GM10266 (cell line): ENCODE data around the gene ABHD17C.

Experiments
- DNase-seq: peaks from one replicate; pipeline ENCODE4 v3.0.0; 2012; ENCODE audit errors: extremely low spot score
- CTCF ChIP-seq: IDR thresholded peaks from 2 replicates; pipeline ENCODE4 v1.5.1; 2012; ENCODE audit warnings: mild to moderate bottlenecking, low read depth; ENCODE audit not compliant: control insufficient read depth, insufficient read depth; ENCODE audit errors: missing control alignments

The ABHD17C gene

GRCh38 chr15:80710635-80711554 lies 15.8 kb downstream of the ABHD17C start:
- no peak for DNase-seq

GRCh38 chr15:80711886-80712285 lies 16.8 kb downstream of the ABHD17C start:
- no peak for TF ChIP-seq CTCF
- no peak for DNase-seq

More at GRCh38 chr15:80710635-80711554, 15.8 kb downstream of the ABHD17C start:
- TF ChIP-seq CTCF = no peak

- TF ChIP-seq CTCF = no peak
- no peak for DNase-seq
These were observed 17.8 kb downstream of the ABHD17C start for GRCh38 chr15:80712956-80713355.

- no peak for DNase-seq
- no peak for TF ChIP-seq CTCF
These were observed 26.4 kb downstream of the ABHD17C start for GRCh38 chr15:80721476-80721875.

GRCh38 chr15:80722811-80723210 lies 27.7 kb downstream of the ABHD17C start:
- DNase-seq = no peak

GRCh38 chr15:80727196-80727595 lies 32.1 kb downstream of the ABHD17C start:
- no peak for TF ChIP-seq CTCF
- DNase-seq = no peak

More at GRCh38 chr15:80722811-80723210, 27.7 kb downstream of the ABHD17C start:
- TF ChIP-seq CTCF = no peak

GRCh38 chr15:80727596-80727995 lies 32.5 kb downstream of the ABHD17C start:
- DNase-seq = no peak
- TF ChIP-seq CTCF = no peak
